Osteocyte (in vitro differentiated cells): ENCODE results near the gene BCL2. TPM values are rescaled to one million over a fixed set of nuclear protein-coding genes. Genes with fewer than 3 reads are reported as not detected.

Experiments used
- DNase-seq: peaks from one replicate; pipeline ENCODE4 v3.0.0; 2021; ENCODE audit warnings: mixed read lengths; ENCODE audit not compliant: unreplicated experiment; ENCODE audit errors: extremely low spot score
- H3K27ac Mint-ChIP-seq: one replicate; pipeline ENCODE4 v1.8.0; 2021; ENCODE audit warnings: mild to moderate bottlenecking, mixed read lengths; ENCODE audit not compliant: unreplicated experiment
- H3K27me3 Mint-ChIP-seq: one replicate; pipeline ENCODE4 v1.8.0; 2021; ENCODE audit warnings: mixed read lengths; ENCODE audit not compliant: unreplicated experiment
- H3K36me3 Mint-ChIP-seq: one replicate; pipeline ENCODE4 v1.8.0; 2021; ENCODE audit warnings: mixed read lengths; ENCODE audit not compliant: unreplicated experiment
- H3K4me1 Mint-ChIP-seq: one replicate; pipeline ENCODE4 v1.8.0; 2021; ENCODE audit warnings: mixed read lengths; ENCODE audit not compliant: unreplicated experiment
- H3K4me3 Mint-ChIP-seq: one replicate; pipeline ENCODE4 v1.8.0; 2021; ENCODE audit warnings: mild to moderate bottlenecking, moderate library complexity, mixed read lengths; ENCODE audit not compliant: unreplicated experiment
- H3K9me3 Mint-ChIP-seq: one replicate; pipeline ENCODE4 v1.8.0; 2021; ENCODE audit warnings: mixed read lengths; ENCODE audit not compliant: unreplicated experiment
- CTCF ChIP-seq: fragments of 200-600 bp; sonication (generic); IDR thresholded peaks from 2 replicates; pipeline ENCODE4 v1.5.0; 2021; ENCODE audit warnings: antibody characterized with exemption, mild to moderate bottlenecking, moderate library complexity
- total RNA-seq: library from RNA; stranded (reverse); gene quantifications from 2 replicates; pipeline ENCODE4 v1.2.1, GENCODE V29; 2021

BCL2 gene
- total RNA-seq, 1 donor from 2014 or later, result 3.2 TPM

- H3K27ac Mint-ChIP-seq, result no peak overlapping the region
Measured at GRCh38 chr18:63307551-63308200, 11.9 kb downstream of the BCL2 start.

GRCh38 chr18:63306819-63307550 is 12.6 kb downstream of the BCL2 start:
- no peaks in the 10 kb centered on the region for H3K36me3 Mint-ChIP-seq
- H3K4me3 Mint-ChIP-seq, result no peak overlapping the region
- TF ChIP-seq CTCF, result no peak
- DNase-seq, result no peak
- no peak overlapping the region for H3K27ac Mint-ChIP-seq
- no peaks in the 10 kb centered on the region for H3K9me3 Mint-ChIP-seq
- H3K27me3 Mint-ChIP-seq, result no peaks in the 10 kb centered on the region
- H3K4me1 Mint-ChIP-seq, result peaks cover 9% of the 10 kb centered on the region

More at GRCh38 chr18:63307551-63308200, 11.9 kb downstream of the BCL2 start:
- Mint-ChIP-seq H3K4me1 (peaks cover 6% of the 10 kb centered on the region), H3K4me3 (no peak overlapping the region), H3K27me3 (no peaks in the 10 kb centered on the region), H3K9me3 (no peaks in the 10 kb centered on the region), H3K36me3 (no peaks in the 10 kb centered on the region)
- TF ChIP-seq CTCF, result no peak
- no peak for DNase-seq

- Mint-ChIP-seq H3K4me1 (peaks cover 11% of the 10 kb centered on the region), H3K27ac (no peak overlapping the region), H3K36me3 (no peaks in the 10 kb centered on the region), H3K27me3 (no peaks in the 10 kb centered on the region), H3K9me3 (no peaks in the 10 kb centered on the region), H3K4me3 (no peak overlapping the region)
- no peak for TF ChIP-seq CTCF
- no peak for DNase-seq
Measured at GRCh38 chr18:63306249-63306648, 13.3 kb downstream of the BCL2 start.

GRCh38 chr18:63303547-63303946 is 16.0 kb downstream of the BCL2 start:
- H3K4me3 Mint-ChIP-seq, result no peak overlapping the region
- H3K4me1 Mint-ChIP-seq, result peaks cover 26% of the 10 kb centered on the region
- TF ChIP-seq CTCF, result no peak

GRCh38 chr18:63302636-63303405 is 16.7 kb downstream of the BCL2 start:
- Mint-ChIP-seq H3K36me3 (no peaks in the 10 kb centered on the region), H3K27ac (no peak overlapping the region), H3K9me3 (no peaks in the 10 kb centered on the region), H3K4me3 (no peak overlapping the region), H3K27me3 (no peaks in the 10 kb centered on the region), H3K4me1 (peaks cover 27% of the 10 kb centered on the region)
- DNase-seq, result no peak
- no peak for TF ChIP-seq CTCF

More at GRCh38 chr18:63303547-63303946, 16.0 kb downstream of the BCL2 start:
- no peak for DNase-seq
- H3K27me3 Mint-ChIP-seq, result no peaks in the 10 kb centered on the region
- no peaks in the 10 kb centered on the region for H3K36me3 Mint-ChIP-seq
- H3K27ac Mint-ChIP-seq, result no peak overlapping the region
- no peaks in the 10 kb centered on the region for H3K9me3 Mint-ChIP-seq
